Motor neuron (in vitro differentiated cells): ENCODE data around the gene ZNF358. TPM values are rescaled to one million over a fixed set of nuclear protein-coding genes. Genes with fewer than 3 reads are reported as not detected.

Experiments used
- ATAC-seq, 8 experiments: fragments of 200-7000 bp; cut with Tn5 transposase; replicated peaks in 6 of 8; 2 replicates each; pipeline ENCODE4 v1.8.0; 2021; ENCODE audit warnings: mild to moderate bottlenecking in 8 of 8, moderate library complexity in 8 of 8
- H3K27ac ChIP-seq, 2 donors: fragments of 250-450 bp; sonication (Bioruptor Pico); 2 replicates each; pipeline ENCODE4 v1.9.0; 2021; ENCODE audit warnings: antibody characterized with exemption in 2 of 2, mild to moderate bottlenecking in 2 of 2, moderate library complexity in 1 of 2
- H3K4me1 ChIP-seq, 2 donors: fragments of 250-450 bp; sonication (Bioruptor Pico); replicated peaks in 1 of 2; 2 replicates each; pipeline ENCODE4 v1.6.1; 2021; ENCODE audit warnings: antibody characterized with exemption in 2 of 2, mild to moderate bottlenecking in 2 of 2, moderate library complexity in 1 of 2
- H3K4me3 ChIP-seq, 5 donors: fragments of 250-450 bp; sonication (Bioruptor Pico); 2 replicates each; pipeline ENCODE4 v1.9.0; 2021; ENCODE audit warnings: antibody characterized with exemption in 5 of 5, mild to moderate bottlenecking in 5 of 5, moderate library complexity in 4 of 5
- WGBS, 10 experiments: fragments of 450-650 bp; shearing (Covaris generic); methylation state at CpG; one replicate each; pipeline ENCODE4 v1.0.0; 2022; 5-methylcytosine and 5-hydroxymethylcytosine counted together
- in situ Hi-C, 9 experiments: fragments of 400-800 bp; cut with MboI; loops; one replicate each; pipeline ENCODE4 v1.15.0; 2021; ENCODE audit warnings: low sequenced_read_pairs in 9 of 9, low pct_unique_long_range_greater_than_20kb in 2 of 9; ENCODE audit not compliant: unreplicated experiment in 9 of 9
- total RNA-seq, 8 experiments: library from RNA; unstranded; fragments of 300-600 nt; gene quantifications; 2 replicates each; pipeline versions ENCODE4 v1.2.3 to v1.2.4, GENCODE V29; 2022

ZNF358 gene
- total RNA-seq, 8 experiments from 2014 or later: 8.4 to 44.2 (median 26.5) TPM

DNA sequence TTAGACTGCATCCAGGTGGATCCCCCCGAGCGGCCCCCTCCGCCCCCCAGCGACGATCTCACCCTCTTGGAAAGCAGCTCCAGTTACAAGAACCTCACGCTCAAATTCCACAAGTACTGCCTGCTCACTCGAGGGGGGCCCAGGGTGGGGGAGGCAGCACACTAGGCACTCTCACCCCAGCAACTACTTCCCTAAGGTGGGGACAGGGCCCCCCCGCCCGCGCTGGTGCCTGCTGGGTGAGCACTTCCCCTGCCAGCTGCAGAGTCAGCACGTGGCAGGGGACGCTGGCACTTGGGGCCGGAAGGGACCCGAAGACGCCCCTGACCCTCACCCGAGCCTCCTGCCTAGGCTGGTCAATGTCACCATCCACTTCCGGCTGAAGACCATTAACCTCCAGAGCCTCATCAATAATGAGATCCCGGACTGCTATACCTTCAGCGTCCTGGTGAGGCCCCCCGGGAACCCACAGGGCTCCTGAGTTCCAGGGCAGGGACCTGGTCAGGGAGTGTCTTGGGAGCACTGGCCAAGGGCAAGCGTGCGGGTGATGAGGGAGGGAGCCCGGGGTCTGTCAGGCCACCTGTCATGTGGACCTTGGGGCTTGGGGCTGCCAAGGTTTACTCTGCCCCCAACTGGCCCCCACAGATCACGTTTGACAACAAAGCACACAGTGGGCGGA is 11.8 kb downstream of the ZNF358 start:
- peak in 2 of 8 experiments; percentile 6 to 11 for ATAC-seq
- WGBS, 10 experiments: 77 to 100% (median 95%) methylated on average over 1 to 8 of the region's 25 CpGs; no CpG with 5 or more reads in 7 of the 10 experiments
- H3K4me3 ChIP-seq: no peak overlapping the region
- peaks cover 5% of the 10 kb centered on the region in 2 donors for H3K4me1 ChIP-seq
- H3K27ac ChIP-seq: no peak overlapping the region
- in situ Hi-C loops: no loop called here

- WGBS, 10 experiments: 80 to 93% methylated on average over 2 to 3 of the region's 7 CpGs; no CpG with 5 or more reads in 8 of the 10 experiments
- in situ Hi-C loops: no loop called here
- ATAC-seq: peak in 2 of 8 experiments; percentile 6 to 14
Measured at GRCh38 chr19:7528192-7528519, 12.3 kb downstream of the ZNF358 start.

GRCh38 chr19:7528522-7529245 is 12.8 kb downstream of the ZNF358 start:
- H3K4me3 ChIP-seq: no peak overlapping the region
- peaks cover 3 to 6% of the 10 kb centered on the region in 2 donors for H3K4me1 ChIP-seq
- no peak for ATAC-seq
- in situ Hi-C loops: no loop called here
- 60 to 100% (median 90%) methylated on average over 1 to 20 of the region's 32 CpGs; no CpG with 5 or more reads in 3 of the 10 experiments for WGBS, 10 experiments
- H3K27ac ChIP-seq: no peak overlapping the region

More at GRCh38 chr19:7528192-7528519, 12.3 kb downstream of the ZNF358 start:
- Histone ChIP-seq H3K27ac (no peak overlapping the region), H3K4me3 (no peak overlapping the region), H3K4me1 (peaks cover 5% of the 10 kb centered on the region in 2 donors)

DNA sequence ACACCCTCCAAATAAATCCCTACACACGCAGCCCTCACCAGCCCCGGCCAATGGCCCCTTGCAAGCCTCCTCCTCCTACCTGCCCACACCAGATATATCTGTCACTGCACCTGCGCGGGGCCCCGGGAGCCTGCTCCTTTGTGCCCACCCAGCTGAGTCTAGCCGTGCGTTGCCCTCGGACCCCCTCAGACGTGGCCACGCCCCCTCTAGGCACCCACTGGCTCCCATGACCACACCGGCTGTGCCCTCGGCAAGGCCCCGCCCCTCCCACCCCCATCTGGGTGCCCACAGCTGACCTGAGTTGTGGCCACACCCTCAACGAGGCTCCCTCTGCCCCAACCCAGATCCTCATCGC is 13.3 kb downstream of the ZNF358 start:
- no peak overlapping the region for H3K27ac ChIP-seq
- no CpG with 5 or more reads among the region's 15 CpGs for WGBS, 10 experiments
- in situ Hi-C loops: no loop called here

GRCh38 chr19:7529610-7530490 is 13.9 kb downstream of the ZNF358 start:
- Histone ChIP-seq H3K27ac (no peak overlapping the region), H3K4me3 (no peak overlapping the region), H3K4me1 (peaks cover 3 to 6% of the 10 kb centered on the region in 2 donors)
- 80 to 100% (median 87%) methylated on average over 1 to 13 of the region's 33 CpGs; no CpG with 5 or more reads in 5 of the 10 experiments for WGBS, 10 experiments
- in situ Hi-C loops: no loop called here
- no peak for ATAC-seq

More for the DNA sequence above, 13.3 kb downstream of the ZNF358 start:
- Histone ChIP-seq H3K4me3 (no peak overlapping the region), H3K4me1 (peaks cover 3 to 6% of the 10 kb centered on the region in 2 donors)
- ATAC-seq: no peak

GRCh38 chr19:7533281-7533885 is 17.5 kb downstream of the ZNF358 start:
- 0 to 100% (median 72%) methylated on average over 1 to 8 of the region's 30 CpGs; no CpG with 5 or more reads in 3 of the 10 experiments for WGBS, 10 experiments
- peak overlapping the region; percentile 93 to 96 for H3K27ac ChIP-seq
- peak in 2 of 8 experiments; percentile 19 to 40 for ATAC-seq
- H3K4me3 ChIP-seq: peak overlapping the region; percentile 49 to 81 (median 67)
- in situ Hi-C loops: no loop called here
- H3K4me1 ChIP-seq: peaks cover 3 to 6% of the 10 kb centered on the region in 2 donors

DNA sequence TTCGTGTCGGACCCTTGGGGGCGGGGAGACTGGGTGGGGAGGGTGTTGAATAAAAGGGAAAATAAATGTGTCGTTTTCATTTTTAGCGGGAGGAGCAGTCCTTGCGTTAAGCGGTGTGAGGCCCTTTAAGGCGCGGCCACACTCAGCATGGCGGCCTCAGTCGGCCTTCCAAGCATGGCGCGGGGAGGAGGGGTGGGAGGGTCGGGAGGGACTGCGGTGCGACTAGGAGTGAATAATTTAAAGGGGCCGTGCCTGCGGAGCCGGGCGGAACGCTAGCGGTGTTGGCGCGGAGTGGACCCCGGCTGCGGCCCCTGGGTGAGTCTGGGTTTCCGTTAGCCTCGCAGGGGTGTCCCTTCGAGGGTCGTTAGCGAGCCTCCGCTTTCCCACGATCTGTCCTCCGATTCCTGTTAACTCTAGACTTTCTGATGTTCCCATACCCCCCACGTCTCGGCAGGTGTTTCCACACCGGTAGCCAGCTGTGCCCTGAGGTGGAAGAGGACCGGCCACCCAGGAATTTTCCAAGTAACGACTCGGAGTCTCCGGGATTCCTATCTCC is 18.1 kb downstream of the ZNF358 start:
- in situ Hi-C loops: no loop called here
- peak overlapping the region; percentile 93 to 96 for H3K27ac ChIP-seq
- peaks cover 3 to 6% of the 10 kb centered on the region in 2 donors for H3K4me1 ChIP-seq
- WGBS, 10 experiments: 0 to 17% methylated on average over 1 to 5 of the region's 41 CpGs; no CpG with 5 or more reads in 8 of the 10 experiments
- peak; percentile 38 to 61 (median 55) for ATAC-seq
- peak overlapping the region; percentile 49 to 81 (median 67) for H3K4me3 ChIP-seq

- in situ Hi-C loops: no loop called here
- Histone ChIP-seq H3K4me3 (peak overlapping the region; percentile 49 to 81 (median 67)), H3K4me1 (peaks cover 3 to 6% of the 10 kb centered on the region in 2 donors), H3K27ac (peak overlapping the region; percentile 93 to 96)
- peak; percentile 25 to 52 (median 37) for ATAC-seq
- WGBS, 10 experiments: 0 to 4% (median 0%) methylated on average over 1 to 16 of the region's 27 CpGs; no CpG with 5 or more reads in 5 of the 10 experiments
Measured at GRCh38 chr19:7534531-7535046, 18.7 kb downstream of the ZNF358 start.

- Histone ChIP-seq H3K4me1 (peaks cover 3 to 6% of the 10 kb centered on the region in 2 donors), H3K4me3 (peak within 1 kb of the TSS; percentile 49 to 81 (median 67)), H3K27ac (peak within 1 kb of the TSS; percentile 93 to 96)
- peak; percentile 60 to 84 (median 80) for ATAC-seq
- in situ Hi-C loops: no loop called here
- WGBS, 10 experiments: 0 to 41% (median 4%) methylated on average over 9 to 10 of the region's 76 CpGs; no CpG with 5 or more reads in 7 of the 10 experiments
Measured at GRCh38 chr19:7535047-7535997, 19.4 kb downstream of the ZNF358 start, which contains the start of gene PNPLA6. Gene PNPLA6, plus strand, starts transcription at chr19:7535717. Its CDS starts 72 bp downstream, at chr19:7535789.

GRCh38 chr19:7535998-7536695 is 20.2 kb downstream of the ZNF358 start:
- H3K27ac ChIP-seq: no peak overlapping the region
- peaks cover 3 to 6% of the 10 kb centered on the region in 2 donors for H3K4me1 ChIP-seq
- peak overlapping the region; percentile 49 to 81 (median 67) for H3K4me3 ChIP-seq
- in situ Hi-C loops: no loop called here
- 0 to 73% (median 50%) methylated on average over 1 to 6 of the region's 30 CpGs; no CpG with 5 or more reads in 2 of the 10 experiments for WGBS, 10 experiments
- ATAC-seq: no peak
